HUDEP-2 (cell line): ENCODE data around the gene MARCHF6.
A peak's percentile ranks its signal among the peaks of the same experiment; 100 is the strongest.
"Not testable (repeated sequence)": the region's sequence is repeated elsewhere in the genome, so short reads cannot be mapped to it uniquely, and the experiment has no call there.

Source experiments
- DNase-seq, 76 experiments: peaks; one replicate each; lab custom pipeline; 2025; ENCODE audit not compliant: unreplicated experiment in 76 of 76; lab: John Stamatoyannopoulos, UW

MARCHF6 gene

DNA sequence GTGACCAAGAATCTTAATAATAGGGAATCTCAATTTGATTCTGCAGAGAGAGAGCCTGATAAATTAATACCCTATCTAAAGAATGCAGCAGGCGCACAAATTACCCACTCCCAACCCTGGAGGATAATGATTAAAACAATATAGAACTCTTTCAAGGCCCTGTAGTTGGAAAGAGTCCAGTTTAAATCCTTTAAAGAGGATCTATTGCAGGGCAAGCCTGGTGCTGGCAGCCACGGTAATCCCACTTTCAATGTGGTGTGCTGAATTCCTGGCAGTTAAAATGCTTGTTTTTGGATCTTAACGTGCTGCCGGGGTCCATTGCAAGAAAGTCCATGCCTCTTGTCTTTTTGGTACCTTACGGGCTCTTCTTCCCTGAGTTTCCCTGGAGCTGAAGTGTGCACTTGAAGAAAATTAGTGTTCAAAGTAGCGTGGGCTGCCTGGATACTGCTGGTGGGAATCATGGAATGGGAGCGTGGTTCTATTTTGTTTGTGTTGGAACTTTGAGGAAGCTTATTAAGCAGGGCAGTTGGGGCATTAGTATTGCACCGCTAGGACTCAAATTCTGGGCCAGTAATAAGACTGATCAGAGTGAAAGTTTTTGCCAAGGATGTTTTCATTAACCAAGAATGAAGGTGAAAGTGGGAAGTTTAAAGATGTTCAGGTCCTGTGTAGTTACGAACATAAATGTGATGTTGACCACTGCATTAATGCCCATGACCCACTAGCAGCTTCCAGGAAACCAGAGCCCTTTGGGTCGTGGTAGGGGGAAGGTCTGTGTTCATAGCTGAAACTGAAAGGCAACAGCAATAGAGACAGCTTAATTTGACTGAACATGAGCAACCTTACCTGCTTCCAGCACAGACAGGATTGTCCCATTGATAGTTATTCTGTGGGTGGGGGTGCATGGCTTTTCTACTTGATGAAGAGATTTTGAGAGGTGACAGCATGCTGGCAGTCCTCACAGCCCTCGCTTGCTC lies 20.8 kb downstream of the MARCHF6 start:
- peak in 3 of 76 experiments; percentile 17 to 24 (median 19) for DNase-seq

DNA sequence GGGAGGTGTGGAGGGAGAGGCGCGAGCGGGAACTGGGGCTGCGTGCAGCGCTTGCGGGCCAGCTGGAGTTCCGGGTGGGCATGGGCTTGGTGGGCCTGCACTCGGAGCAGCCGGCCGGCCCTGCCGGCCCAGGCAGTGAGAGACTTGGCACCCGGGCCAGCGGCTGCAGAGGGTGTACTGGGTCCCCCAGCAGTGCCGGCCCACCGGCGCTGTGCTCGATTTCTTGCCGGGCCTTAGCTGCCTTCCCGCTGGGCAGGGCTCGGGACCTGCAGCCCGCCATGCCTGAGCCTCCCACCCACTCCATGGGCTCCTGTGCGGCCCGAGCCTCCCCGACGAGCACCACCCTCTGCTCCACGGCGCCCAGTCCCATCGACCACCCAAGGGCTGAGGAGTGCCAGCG lies 21.7 kb downstream of the MARCHF6 start:
- not testable (repeated sequence) for DNase-seq

DNA sequence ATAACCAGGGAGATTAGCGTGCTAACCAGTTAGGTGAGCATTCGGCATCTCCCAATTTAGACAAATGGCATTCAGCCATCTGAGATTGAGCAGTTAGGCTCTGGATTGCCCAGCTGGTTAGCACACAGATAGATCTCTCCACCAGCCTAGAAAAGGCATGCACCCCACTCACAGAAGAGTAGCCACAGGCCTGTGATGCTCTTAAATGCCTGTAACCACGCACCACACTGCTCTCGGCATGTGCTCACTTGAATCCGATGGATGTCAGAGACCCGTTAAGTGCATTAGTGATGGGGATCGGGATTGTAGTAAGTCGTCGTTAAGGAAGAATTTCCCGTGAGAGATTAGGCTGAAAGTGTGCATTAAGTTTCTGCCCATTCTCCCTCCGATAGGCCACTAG lies 23.0 kb downstream of the MARCHF6 start:
- no peak for DNase-seq

DNA sequence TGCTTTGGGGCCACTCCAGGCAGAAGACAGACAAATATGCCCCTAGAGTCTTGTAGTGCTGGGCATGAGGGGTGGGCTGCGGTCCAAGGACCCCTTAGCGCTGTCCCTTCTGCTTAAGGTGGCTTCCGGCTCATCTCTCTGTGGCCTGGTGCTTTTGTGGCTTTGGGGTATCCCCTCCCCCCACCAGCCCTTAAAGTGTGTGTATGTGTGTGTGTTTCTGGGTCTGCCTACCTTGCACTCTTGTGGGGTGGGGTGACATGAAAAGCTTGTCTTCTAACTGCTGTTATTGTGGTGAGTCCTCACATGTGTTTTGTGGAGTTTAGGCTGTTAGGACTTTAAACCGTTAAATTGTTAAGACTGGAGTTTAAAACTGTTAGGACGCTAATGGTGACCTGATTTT lies 23.6 kb downstream of the MARCHF6 start:
- no peak for DNase-seq

DNA sequence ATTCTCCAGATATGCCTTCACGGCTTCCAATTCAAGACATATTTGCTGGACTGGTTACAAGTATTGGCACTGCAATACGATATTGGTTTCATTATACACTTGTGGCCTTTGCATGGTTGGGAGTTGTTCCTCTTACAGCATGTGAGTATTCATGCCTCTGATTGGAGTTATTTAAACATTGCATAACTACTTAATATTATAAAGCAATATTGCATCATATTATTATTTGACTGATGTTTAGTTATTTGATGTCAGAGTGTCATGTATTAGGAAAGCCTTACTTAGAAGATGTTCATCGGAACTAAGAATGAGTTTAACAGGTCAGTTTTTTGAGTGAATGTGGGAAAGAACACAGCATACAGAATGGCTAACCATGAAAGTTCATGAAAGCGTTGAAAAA lies 28.3 kb downstream of the MARCHF6 start:
- no peak for DNase-seq

DNA sequence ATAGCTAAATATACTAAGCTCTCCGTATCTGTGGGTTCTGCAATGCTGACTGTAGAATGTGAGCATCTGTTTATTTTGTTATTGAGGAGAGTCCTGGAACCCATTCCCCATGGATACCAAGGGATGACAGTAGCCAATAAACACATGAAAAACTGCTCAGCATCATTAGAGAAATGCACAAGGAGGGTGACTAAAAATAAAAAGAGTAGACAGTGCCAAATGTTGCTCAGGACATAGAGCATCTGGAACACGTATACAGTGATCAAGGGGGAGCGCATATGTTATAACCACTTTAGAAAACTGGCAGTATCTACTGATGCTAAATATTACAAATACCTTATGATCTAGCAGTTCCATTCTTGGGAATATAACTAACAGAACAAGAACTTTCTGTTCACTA lies 31.0 kb downstream of the MARCHF6 start:
- no peak for DNase-seq

DNA sequence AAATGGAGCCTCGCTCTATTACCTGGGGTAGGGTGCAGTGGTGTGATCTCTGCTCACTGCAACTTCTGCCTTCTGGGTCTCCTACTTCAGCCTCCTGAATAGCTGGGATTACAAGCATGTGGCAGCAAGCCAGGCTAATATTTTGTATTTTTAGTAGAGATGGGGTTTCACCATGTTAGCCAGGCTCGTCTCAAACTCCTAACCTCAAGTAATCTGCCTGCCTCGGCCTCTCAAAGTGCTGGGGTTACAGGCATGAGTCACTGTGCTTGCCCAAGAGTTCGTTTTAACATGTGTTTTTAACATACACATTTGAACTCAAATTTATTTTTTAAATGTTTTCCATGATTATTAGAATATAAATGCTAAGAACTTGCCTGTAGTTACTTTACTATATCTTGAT lies 34.2 kb downstream of the MARCHF6 start:
- no peak for DNase-seq

DNA sequence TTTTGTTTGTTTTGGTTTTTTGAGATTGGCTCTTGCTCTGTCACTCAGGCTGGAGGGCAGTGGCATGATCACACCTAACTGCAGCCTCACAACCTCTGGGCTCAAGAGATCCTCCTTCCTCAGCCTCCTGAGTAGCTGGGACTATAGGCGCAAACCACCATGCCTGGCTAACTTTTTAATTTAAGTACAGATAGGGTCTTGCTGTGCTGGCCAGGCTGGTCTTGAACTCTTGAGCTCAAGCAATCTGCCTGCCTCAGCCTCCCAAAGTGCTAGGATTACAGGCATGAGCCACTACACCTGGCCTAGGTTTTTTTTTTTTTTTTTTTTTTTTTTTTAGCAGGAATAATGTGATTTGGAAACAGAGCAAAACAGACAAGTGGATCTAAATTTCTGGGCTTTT lies 37.6 kb downstream of the MARCHF6 start:
- DNase-seq, result no peak

DNA sequence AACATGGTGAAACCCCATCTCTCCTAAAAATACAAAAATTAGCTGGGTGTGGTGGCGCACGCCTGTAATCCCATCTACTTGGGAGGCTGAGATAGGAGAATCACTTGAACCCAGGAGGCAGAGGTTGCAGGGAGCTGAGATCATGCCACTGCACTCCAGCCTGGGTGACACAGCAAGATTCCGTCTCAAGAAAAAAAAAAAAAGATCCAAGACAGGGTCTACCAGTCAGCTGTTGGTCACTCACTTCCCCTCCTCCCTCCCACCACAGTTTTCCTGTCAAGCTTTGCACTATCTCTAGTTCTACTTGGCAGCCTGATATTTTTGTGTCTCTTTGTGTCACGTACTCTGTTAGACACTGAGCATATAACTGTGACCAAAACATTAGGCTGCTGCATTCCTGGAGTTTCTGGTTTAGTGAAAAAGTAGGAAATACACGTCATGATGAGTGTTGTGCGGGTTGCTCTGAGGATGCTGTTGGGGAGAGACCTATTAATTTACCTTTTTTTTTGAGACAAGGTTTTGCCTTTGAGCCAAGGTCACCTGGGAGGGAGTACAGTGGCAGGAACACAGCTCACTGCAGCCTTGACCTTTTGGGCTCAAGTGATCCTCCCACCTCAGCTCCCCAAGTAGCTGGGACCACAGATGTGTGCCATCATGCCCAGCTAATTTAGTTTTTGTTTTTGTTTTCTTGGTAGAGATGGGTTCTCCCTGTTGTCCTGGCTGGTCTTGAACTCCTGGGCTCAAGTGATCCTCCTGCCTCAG lies 39.3 kb downstream of the MARCHF6 start:
- DNase-seq, result not testable (repeated sequence)

DNA sequence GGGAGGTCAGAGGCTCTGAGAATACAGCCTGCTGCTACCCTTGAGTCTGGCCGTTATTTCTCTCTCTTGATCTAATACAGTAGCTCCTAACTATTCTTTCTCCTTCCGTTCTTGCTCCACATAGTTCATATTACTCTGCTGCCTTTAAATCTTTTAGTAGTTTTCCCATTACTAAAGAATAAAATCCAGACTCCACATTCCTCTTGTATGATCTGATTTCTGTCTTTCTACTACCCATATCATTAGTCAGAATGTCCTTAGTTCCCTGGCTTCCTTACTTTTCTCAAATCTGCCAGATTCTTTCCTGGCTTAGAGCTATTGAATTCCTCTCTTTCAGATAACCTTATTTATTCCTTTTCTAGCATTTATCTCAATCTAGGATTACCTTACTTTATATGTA lies 40.0 kb downstream of the MARCHF6 start:
- DNase-seq, result no peak

DNA sequence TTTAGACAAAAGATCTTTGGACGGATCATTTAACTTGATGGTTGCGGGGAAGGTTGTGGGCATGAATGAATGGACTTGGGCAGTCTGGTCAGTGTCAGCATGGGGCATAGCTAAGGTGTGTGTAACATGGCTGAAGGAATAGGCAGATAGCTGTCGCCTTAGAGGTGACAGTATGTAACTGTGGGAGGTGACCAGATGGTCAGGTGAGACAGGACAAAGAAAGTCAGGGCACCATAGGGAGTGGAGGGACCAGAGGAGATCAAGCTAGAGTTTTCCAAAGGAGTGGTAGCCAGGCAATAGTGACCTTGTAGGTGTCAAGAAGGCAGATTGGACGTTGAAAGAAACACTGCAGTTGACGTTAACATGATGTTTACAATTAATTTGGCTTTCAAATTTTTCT lies 43.1 kb downstream of the MARCHF6 start:
- DNase-seq, result no peak

DNA sequence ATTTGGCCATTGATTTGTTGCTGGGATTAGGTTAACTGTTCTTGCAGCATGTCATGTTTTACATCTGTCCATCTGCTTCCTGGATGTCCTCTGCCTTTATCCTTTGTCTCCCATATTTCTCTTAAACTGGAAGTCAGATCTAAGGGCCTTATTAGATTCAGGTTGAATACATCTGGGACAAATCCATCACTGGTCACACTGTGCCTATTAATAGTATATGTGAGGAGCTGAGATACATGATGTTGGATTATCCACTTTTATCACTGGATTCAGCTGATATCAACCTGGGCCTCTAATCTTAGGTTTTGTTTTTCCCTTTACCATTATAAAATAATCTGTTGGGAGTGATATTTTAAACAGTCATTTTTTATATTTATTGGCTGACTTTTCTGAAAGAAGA lies 46.3 kb downstream of the MARCHF6 start:
- no peak for DNase-seq

DNA sequence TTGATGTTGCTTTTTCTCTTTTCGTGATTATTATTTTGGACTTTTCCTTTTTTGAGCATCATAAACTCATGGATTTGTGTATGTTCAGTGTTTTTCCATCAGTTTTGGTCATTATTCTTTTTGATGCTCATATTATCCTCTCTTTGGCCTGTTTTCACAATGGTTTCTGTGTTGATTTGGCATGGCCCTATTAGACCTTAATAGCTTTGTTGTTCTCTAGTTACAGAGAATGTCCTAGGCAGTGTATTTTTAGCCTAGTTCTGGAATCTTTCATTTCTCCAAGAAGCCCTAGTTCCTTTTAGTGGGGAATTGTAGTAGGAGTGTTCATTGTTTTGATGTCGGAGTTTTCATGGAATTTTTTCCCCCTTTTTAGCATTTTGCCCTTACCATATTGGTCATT lies 46.9 kb downstream of the MARCHF6 start:
- DNase-seq, result no peak

DNA sequence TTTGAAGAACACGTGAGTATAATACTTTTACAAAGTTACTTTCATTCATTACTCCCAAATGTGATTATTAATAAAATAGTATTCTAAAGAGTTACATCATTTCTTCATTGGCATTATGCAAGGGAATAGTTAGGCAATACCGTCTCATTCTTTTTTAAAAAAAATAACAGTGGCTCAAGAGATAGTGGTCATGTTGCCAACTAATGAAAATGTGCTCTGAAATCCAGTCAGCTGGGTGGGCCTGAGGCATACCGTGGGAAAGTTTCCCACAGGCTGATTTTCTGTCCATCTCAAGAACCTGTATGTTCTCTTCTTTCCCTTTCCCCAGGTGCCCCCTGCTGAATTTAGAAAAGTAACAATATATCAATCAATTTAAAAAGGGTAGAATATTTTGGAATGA lies 47.3 kb downstream of the MARCHF6 start:
- DNase-seq, result no peak

DNA sequence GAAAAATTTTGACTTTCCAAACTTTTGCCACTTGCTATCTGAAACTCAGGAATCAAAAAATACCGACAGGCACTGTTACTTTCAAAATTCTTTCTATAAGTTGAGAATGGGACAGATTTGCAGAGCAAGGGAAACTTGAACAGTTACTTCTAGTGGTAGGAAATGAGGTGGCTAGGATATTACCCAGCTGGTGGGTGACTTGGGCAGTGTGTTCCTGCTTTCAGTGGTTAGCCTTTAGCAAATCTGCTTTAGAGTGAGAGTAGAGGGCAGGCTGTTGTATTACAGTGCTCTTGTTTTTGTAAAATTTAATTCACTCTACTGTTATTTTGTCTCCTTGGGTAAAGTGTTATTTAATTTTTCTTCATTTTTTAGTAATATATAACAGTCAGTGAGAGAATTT lies 48.0 kb downstream of the MARCHF6 start:
- no peak for DNase-seq
